ENCODE results near the gene ALLC. TPM values are rescaled to one million over a fixed set of nuclear protein-coding genes. Genes with fewer than 3 reads are reported as not detected.

ALLC gene
- total and polyA plus RNA-seq, 9 of the 15 experiments (the other 6 are each of a cell fraction or from before 2014, with no cell fraction given): not detected

- no peak for TF ChIP-seq HNRNPL (IDR thresholded peaks at IDR 0.05; ENCODE audit: low read depth, low read length)
These were observed 43.1 kb downstream of the ALLC start (continued) for GRCh38 chr2:3701071-3701470.

GRCh38 chr2:3703236-3703756 lies 45.3 kb downstream of the ALLC start, which contains the start of gene DCDC2C:
Gene DCDC2C (plus strand): TSS chr2:3703575. CDS start chr2:3703752, 177 bp downstream.
- Histone ChIP-seq H3K4me2 (ENCODE audit: insufficient read depth, low read length) (no peak within 1 kb of the TSS), H3K27ac (ENCODE audit: extremely low read depth, low read depth, low read length) (no peak within 1 kb of the TSS), H3K36me3 (ENCODE audit: control insufficient read depth, insufficient read depth, low read length) (no peaks in the 10 kb centered on the region), H3K79me2 (ENCODE audit: control insufficient read depth, insufficient read depth, low read length) (no peaks in the 10 kb centered on the region), H3K9ac (ENCODE audit: insufficient read depth in 1 of 2, low read depth in 2 of 2, low read length in 2 of 2) (no peak within 1 kb of the TSS), H3K4me3 (no peak within 1 kb of the TSS), H3K9me1 (ENCODE audit: control insufficient read depth, insufficient read depth, low read length) (no peaks in the 10 kb centered on the region), H3K9me3 (replicated peaks; ENCODE audit: control insufficient read depth, insufficient read depth, low read depth, low read length) (no peaks in the 10 kb centered on the region), H3K4me1 (replicated peaks in 1 of 2; ENCODE audit: control insufficient read depth in 2 of 2, insufficient read depth in 2 of 2, low read length in 2 of 2) (no peaks in the 10 kb centered on the region), H3K27me3 (ENCODE audit: control insufficient read depth in 2 of 2, insufficient read depth in 2 of 2, low read length in 2 of 2) (peaks cover 9 to 11% of the 10 kb centered on the region in 2 experiments; a peak in 3 of 5 replicates), H2AFZ (ENCODE audit: low read depth, low read length) (no peak within 1 kb of the TSS), H4K20me1 (replicated peaks; ENCODE audit: control insufficient read depth, insufficient read depth, low read length) (no peaks in the 10 kb centered on the region)
- ATAC-seq: no peak
- FAIRE-seq: no peak
- TF ChIP-seq POLR2G (IDR thresholded peaks at IDR 0.05; ENCODE audit: low read depth, low read length): no peak
- 5% methylated on average over 6 of the region's 60 CpGs for WGBS (ENCODE audit: insufficient coverage, low coverage, missing lambda C conversion rate)
- ChIA-PET POLR2A (interaction anchor here (0.5 kb wide), 2 partner anchors 9 to 26 kb away, joined by 3 read pairs; no protein-coding TSS in a partner anchor), CTCF (ENCODE audit: low intra/inter-chr PET ratio) (no interaction called here)
- intact Hi-C loops (cut with micrococcal nuclease) (no loop called here), in situ Hi-C loops (cut with MboI) (no loop called here)
- BruUV-seq (replicated peaks): no TSS peak
- DNase-seq (ENCODE audit: extremely low read depth in 1 of 4, low spot score in 3 of 4): no peak

- ChIA-PET POLR2A (interaction anchor here (0.5 kb wide), 1 partner anchor 9 kb away, joined by 3 read pairs; no protein-coding TSS in a partner anchor), CTCF (ENCODE audit: low intra/inter-chr PET ratio) (no interaction called here)
- WGBS (ENCODE audit: insufficient coverage, low coverage, missing lambda C conversion rate): 73% methylated on average over 15 of the region's 73 CpGs
- H4K20me1 ChIP-seq (replicated peaks; ENCODE audit: control insufficient read depth, insufficient read depth, low read length): no peaks in the 10 kb centered on the region
- DNase-seq (ENCODE audit: extremely low read depth in 1 of 4, low spot score in 3 of 4) (no peak), FAIRE-seq (no peak), ATAC-seq (no peak)
- no peak overlapping the region for H3K27ac ChIP-seq (ENCODE audit: extremely low read depth, low read depth, low read length)
- H3K79me2 ChIP-seq (ENCODE audit: control insufficient read depth, insufficient read depth, low read length): no peaks in the 10 kb centered on the region
- no peaks in the 10 kb centered on the region for H3K9me3 ChIP-seq (replicated peaks; ENCODE audit: control insufficient read depth, insufficient read depth, low read depth, low read length)
- no peak overlapping the region for H3K4me2 ChIP-seq (ENCODE audit: insufficient read depth, low read length)
- TF ChIP-seq E2F6 (IDR thresholded peaks at IDR 0.05; ENCODE audit: borderline replicate concordance in 1 of 2, extremely low read depth in 1 of 2, insufficient read depth in 1 of 2, insufficient read length in 1 of 2, low read depth in 1 of 2, low read length in 1 of 2, poor library complexity in 1 of 2, severe bottlenecking in 1 of 2) (peak in 1 of 2 experiments; percentile 25), CBX5 (IDR thresholded peaks at IDR 0.05; ENCODE audit: borderline replicate concordance, low read depth) (no peak), PCBP1 (IDR thresholded peaks at IDR 0.05; ENCODE audit: low read depth, low read length, poor library complexity, severe bottlenecking) (peak; percentile 10), NR2C1 (IDR thresholded peaks at IDR 0.05) (no peak), NR2C1 (tag; IDR thresholded peaks at IDR 0.05) (no peak)
- in situ Hi-C loops (cut with MboI): no loop called here
- H3K4me1 ChIP-seq (replicated peaks in 1 of 2; ENCODE audit: control insufficient read depth in 2 of 2, insufficient read depth in 2 of 2, low read length in 2 of 2): no peaks in the 10 kb centered on the region
- H3K27me3 ChIP-seq (ENCODE audit: control insufficient read depth in 2 of 2, insufficient read depth in 2 of 2, low read length in 2 of 2): peaks cover 9 to 11% of the 10 kb centered on the region in 2 experiments; a peak in 4 of 5 replicates
- no peaks in the 10 kb centered on the region for H3K36me3 ChIP-seq (ENCODE audit: control insufficient read depth, insufficient read depth, low read length)
- no peak overlapping the region for H3K4me3 ChIP-seq
- H2AFZ ChIP-seq (ENCODE audit: low read depth, low read length): no peak overlapping the region
- intact Hi-C loops (cut with micrococcal nuclease): no loop called here
- no peaks in the 10 kb centered on the region for H3K9me1 ChIP-seq (ENCODE audit: control insufficient read depth, insufficient read depth, low read length)
- no TSS peak for BruUV-seq (replicated peaks)
- no peak overlapping the region for H3K9ac ChIP-seq (ENCODE audit: insufficient read depth in 1 of 2, low read depth in 2 of 2, low read length in 2 of 2)
These were observed 45.9 kb downstream of the ALLC start for GRCh38 chr2:3703757-3704355.

All from K562 (cell line).